ENCODE measurements around the gene RNF217.
"Not testable (repeated sequence)": the region's sequence is repeated elsewhere in the genome, so short reads cannot be mapped to it uniquely, and the experiment has no call there.

RNF217 gene

DNA sequence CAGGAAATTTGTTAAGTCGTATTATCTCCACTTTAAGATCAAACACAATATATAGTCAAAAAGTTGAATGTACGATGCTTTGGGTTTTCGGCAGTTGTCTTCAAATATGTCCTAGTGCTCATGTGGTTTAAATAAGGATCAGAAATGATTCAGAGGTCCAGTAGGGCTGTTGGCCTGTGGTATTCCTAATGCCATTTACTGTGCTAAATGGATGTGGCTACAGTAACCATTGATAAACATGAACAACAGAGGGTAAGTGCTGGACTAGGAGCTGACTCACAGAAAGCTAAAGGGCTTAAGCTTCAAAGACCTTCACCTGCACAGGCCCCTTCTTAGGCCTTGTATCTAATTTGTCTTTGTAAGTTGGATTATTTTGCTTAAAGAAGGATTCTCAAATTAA is 110.8 kb downstream of the RNF217 start:
- no peak for DNase-seq (ENCODE audit: low read depth, low spot score)
- ChIA-PET POLR2A (no interaction called here), CTCF (no interaction called here)

DNA sequence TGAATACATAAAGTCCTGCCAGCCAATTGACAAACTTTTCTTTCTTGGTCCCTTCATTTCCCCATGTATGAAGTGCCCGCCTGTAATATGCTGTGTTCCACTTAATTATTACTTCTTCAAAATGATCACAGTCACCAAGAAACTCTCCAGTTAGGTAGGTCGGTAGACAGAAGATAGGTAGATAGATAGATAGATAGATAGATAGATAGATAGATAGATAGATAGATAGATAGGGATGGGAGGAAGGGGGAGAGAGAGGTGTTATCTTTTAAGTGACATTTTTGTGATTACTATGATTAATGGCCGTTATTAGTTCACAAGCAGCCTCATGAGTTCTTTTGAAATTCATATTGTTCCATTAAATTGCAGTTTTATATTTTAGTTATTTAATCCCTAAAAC is 111.9 kb downstream of the RNF217 start:
- ChIA-PET POLR2A (no interaction called here), CTCF (interaction anchor here (1.1 kb wide), 1 partner anchor 21 kb away, joined by 3 read pairs; no protein-coding TSS in a partner anchor)
- H3K4me3 ChIP-seq (ENCODE audit: low read depth, low read length) = no peak overlapping the region
- DNase-seq (ENCODE audit: low read depth, low spot score) = no peak
- TF ChIP-seq, protein P1, sequence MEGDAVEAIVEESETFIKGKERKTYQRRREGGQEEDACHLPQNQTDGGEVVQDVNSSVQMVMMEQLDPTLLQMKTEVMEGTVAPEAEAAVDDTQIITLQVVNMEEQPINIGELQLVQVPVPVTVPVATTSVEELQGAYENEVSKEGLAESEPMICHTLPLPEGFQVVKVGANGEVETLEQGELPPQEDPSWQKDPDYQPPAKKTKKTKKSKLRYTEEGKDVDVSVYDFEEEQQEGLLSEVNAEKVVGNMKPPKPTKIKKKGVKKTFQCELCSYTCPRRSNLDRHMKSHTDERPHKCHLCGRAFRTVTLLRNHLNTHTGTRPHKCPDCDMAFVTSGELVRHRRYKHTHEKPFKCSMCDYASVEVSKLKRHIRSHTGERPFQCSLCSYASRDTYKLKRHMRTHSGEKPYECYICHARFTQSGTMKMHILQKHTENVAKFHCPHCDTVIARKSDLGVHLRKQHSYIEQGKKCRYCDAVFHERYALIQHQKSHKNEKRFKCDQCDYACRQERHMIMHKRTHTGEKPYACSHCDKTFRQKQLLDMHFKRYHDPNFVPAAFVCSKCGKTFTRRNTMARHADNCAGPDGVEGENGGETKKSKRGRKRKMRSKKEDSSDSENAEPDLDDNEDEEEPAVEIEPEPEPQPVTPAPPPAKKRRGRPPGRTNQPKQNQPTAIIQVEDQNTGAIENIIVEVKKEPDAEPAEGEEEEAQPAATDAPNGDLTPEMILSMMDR (IDR thresholded peaks at IDR 0.05; ENCODE audit: insufficient read depth, low read length, missing control alignments) = no peak

More for the DNA sequence above, 110.8 kb downstream of the RNF217 start:
- H3K4me3 ChIP-seq (ENCODE audit: low read depth, low read length) = no peak overlapping the region
- TF ChIP-seq, protein P1 (IDR thresholded peaks at IDR 0.05; ENCODE audit: insufficient read depth, low read length, missing control alignments) = no peak

DNA sequence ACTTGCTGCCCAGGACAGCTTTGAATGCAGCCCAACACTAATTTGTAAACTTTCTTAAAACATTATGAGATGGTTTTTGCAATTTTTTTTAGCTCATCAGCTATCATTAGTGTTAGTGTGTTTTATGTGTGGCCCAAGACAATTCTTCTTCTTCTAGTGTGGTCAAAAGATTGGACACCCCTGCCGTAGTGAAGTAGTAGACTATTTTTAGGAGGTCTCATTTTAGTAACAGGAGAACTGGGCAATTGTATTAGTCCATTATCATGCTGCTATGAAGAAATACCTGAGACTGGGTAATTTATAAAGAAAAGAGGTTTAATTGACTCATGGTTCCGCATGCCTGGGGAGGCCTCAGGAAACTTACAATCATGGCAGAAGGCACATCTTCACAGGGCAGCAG is 112.8 kb downstream of the RNF217 start:
- POLR2A ChIA-PET; H3K4me3 ChIP-seq (ENCODE audit: low read depth, low read length); DNase-seq (ENCODE audit: low read depth, low spot score); CTCF ChIA-PET: not testable (repeated sequence)

DNA sequence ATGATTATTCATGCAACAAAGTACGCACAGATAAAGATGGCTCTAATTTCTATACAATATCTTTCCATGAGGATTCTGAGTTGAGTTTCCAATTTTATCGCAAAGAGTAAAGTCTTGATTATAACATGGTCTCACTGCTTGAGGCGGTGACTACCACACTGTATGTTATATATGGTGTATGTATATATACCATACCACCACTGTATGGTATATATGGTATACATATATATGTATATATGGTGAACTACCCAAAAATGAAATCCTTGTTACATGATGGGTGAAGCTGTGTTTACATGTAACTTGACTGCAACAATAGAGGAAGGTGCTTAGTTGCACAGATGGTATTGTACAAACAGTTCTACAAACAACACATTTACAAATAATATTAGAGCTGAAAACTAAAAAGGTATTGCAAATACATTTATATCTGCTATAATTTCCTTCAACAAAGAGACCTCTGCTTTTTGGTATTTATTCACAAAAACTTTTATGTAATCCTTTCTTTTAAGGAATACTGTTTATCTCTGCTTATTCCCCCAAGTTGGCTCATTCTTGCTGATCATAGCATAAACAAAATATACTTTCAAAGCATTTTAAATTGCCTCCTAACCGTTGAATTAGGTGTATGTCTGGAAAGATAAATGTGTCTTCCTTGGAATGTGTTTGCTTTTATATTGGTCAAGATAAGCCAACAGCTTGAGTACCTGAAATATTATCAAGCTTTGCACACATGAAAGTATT is 113.7 kb downstream of the RNF217 start:
- no peak for DNase-seq (ENCODE audit: low read depth, low spot score)
- ChIA-PET CTCF (no interaction called here), POLR2A (no interaction called here)
- H3K4me3 ChIP-seq (ENCODE audit: low read depth, low read length) = no peak overlapping the region
- TF ChIP-seq, protein P1 (IDR thresholded peaks at IDR 0.05; ENCODE audit: insufficient read depth, low read length, missing control alignments) = no peak

DNA sequence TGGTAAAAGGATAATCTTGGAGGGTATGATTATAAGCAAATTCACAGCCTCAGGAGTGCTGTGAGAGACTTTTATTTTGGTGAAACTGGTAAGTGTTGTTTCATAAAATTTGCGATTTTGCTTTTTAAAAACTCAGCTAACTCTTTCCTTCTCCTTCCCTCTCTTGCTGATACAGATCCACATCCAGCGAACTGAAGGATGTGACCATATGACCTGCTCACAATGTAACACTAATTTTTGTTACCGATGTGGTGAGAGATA is 114.2 kb downstream of the RNF217 start:
- POLR2A ChIA-PET = no interaction called here
- no peak for DNase-seq (ENCODE audit: low read depth, low spot score)
- CTCF ChIA-PET = interaction anchor here (0.6 kb wide), 1 partner anchor 206 kb away, joined by 3 read pairs; no protein-coding TSS in a partner anchor
- TF ChIP-seq, protein P1 (IDR thresholded peaks at IDR 0.05; ENCODE audit: insufficient read depth, low read length, missing control alignments) = no peak
- H3K4me3 ChIP-seq (ENCODE audit: low read depth, low read length) = no peak overlapping the region

DNA sequence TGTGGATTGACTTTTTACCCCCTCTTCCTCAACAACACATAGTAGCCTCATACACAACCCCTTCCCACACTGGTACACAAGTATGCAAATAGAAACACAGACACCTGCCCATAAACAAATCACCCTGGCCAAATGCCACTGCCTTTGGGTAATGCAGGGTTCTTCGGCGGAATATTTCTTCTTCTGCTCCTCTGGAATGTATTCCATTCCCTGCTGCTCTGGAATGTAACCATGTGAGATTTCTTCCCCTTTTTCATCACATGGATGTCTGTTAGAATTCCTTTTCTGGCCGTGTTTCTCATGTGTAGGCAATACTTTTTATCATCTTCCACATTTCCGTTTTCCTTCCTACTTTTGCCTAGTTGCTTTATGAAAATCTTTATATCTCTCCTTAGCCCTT is 115.2 kb downstream of the RNF217 start:
- no peak overlapping the region for H3K4me3 ChIP-seq (ENCODE audit: low read depth, low read length)
- ChIA-PET CTCF (no interaction called here), POLR2A (no interaction called here)
- TF ChIP-seq, protein P1 (IDR thresholded peaks at IDR 0.05; ENCODE audit: insufficient read depth, low read length, missing control alignments) = no peak
- no peak for DNase-seq (ENCODE audit: low read depth, low spot score)
